ENCODE data around the gene ERRFI1.

- TF ChIP-seq POLR2A (IDR thresholded peaks at IDR 0.05; ENCODE audit: extremely low read depth, insufficient read length) (no peak), CTCF (IDR thresholded peaks at IDR 0.05; ENCODE audit: low read depth, low read length) (no peak), MAX (IDR thresholded peaks at IDR 0.05; ENCODE audit: low read depth, low read length) (no peak)
Measured at GRCh38 chr1:8010080-8010664, 15.9 kb downstream of the ERRFI1 start.

Measured in NB4 (cell line).